GM12878 (cell line): Measurements from ENCODE around the gene TLX1.

Experiments
- ATF3 ChIP-seq: IDR thresholded peaks from 2 replicates; pipeline ENCODE4 v1.6.1; 2011; ENCODE audit warnings: low read depth, mild to moderate bottlenecking, low read length, moderate library complexity, borderline replicate concordance; ENCODE audit errors: extremely low read depth
- CEBPZ ChIP-seq: fragments of 150-350 bp; IDR thresholded peaks from 2 replicates; pipeline ENCODE4 v1.6.1; 2016; ENCODE audit warnings: low read depth, low read length
- CTCF ChIP-seq, 3 experiments: IDR thresholded peaks in 2 of 3; conservative IDR thresholded peaks in 1 of 3; 2 replicates each; pipeline ENCODE4 v1.5.1; 2011; ENCODE audit warnings: low read depth in 3 of 3, low read length in 3 of 3, mild to moderate bottlenecking in 3 of 3, control low read depth in 2 of 3, moderate library complexity in 2 of 3, inconsistent platforms in 1 of 3, mixed read lengths in 1 of 3; ENCODE audit not compliant: control insufficient read depth in 2 of 3, insufficient read depth in 1 of 3; ENCODE audit errors: extremely low read depth in 1 of 3
- ETV6 ChIP-seq, 2 experiments: fragments of 450-650 bp in 1 of 2; IDR thresholded peaks in 1 of 2; conservative IDR thresholded peaks in 1 of 2; 2 replicates each; pipeline ENCODE4 v1.6.1; 2014; ENCODE audit warnings: antibody characterized with exemption in 1 of 2, borderline replicate concordance in 1 of 2, low read depth in 1 of 2, mild to moderate bottlenecking in 1 of 2, moderate library complexity in 1 of 2
- HDAC2 ChIP-seq: fragments of 200-600 bp; sonication (generic); IDR thresholded peaks from 2 replicates; pipeline ENCODE4 v1.6.1; 2017
- JUND ChIP-seq: IDR thresholded peaks from 2 replicates; pipeline ENCODE4 v1.6.1; 2012; ENCODE audit warnings: low read depth, mild to moderate bottlenecking, low read length, improper control_type of control experiment, moderate library complexity
- POLR2A ChIP-seq: IDR thresholded peaks from 2 replicates; pipeline ENCODE4 v1.6.1; 2011; ENCODE audit warnings: low read depth, mild to moderate bottlenecking, low read length
- POLR2AphosphoS5 ChIP-seq: IDR thresholded peaks from 2 replicates; pipeline ENCODE4 v1.6.1; 2011; ENCODE audit warnings: mild to moderate bottlenecking, low read length, inconsistent platforms
- SMARCA5 ChIP-seq: fragments of 450-650 bp; IDR thresholded peaks from 2 replicates; pipeline ENCODE4 v1.6.1; 2017; ENCODE audit warnings: mild to moderate bottlenecking
- SPI1 ChIP-seq: IDR thresholded peaks from 2 replicates; pipeline ENCODE4 v1.6.1; 2011; ENCODE audit warnings: low read depth, mild to moderate bottlenecking, low read length, moderate library complexity, borderline replicate concordance; ENCODE audit not compliant: insufficient read depth
- ZZZ3 ChIP-seq: IDR thresholded peaks from 2 replicates; pipeline ENCODE4 v1.6.1; 2011; ENCODE audit warnings: low read depth; ENCODE audit not compliant: control insufficient read depth, insufficient read length

- TF ChIP-seq SMARCA5 (no peak), ETV6 (conservative IDR thresholded peaks at IDR 0.05 in 1 of 2, IDR thresholded peaks at IDR 0.05 in 1 of 2; ENCODE audit: borderline replicate concordance in 1 of 2, low read depth in 1 of 2) (no peak), ZZZ3 (no peak), JUND (no peak), POLR2AphosphoS5 (no peak), CEBPZ (no peak), POLR2A (no peak), SPI1 (no peak), HDAC2 (no peak), ATF3 (no peak), CTCF (IDR thresholded peaks at IDR 0.05 in 2 of 3, conservative IDR thresholded peaks at IDR 0.05 in 1 of 3; ENCODE audit: control insufficient read depth in 2 of 3, extremely low read depth in 1 of 3, insufficient read depth in 1 of 3, low read depth in 3 of 3, low read length in 3 of 3) (no peak)
Observed at GRCh38 chr10:101085846-101086245, 45.3 kb upstream of the TLX1 start.
